T-helper 2 cell treated with Interferon-gamma antibody and Interleukin-4, amounts not matched to agents 5 μg/mL and 100 μg/mL, for 36 hours (primary cell): ENCODE results near the gene VAMP5.
"Not testable (repeated sequence)": the region's sequence is repeated elsewhere in the genome, so short reads cannot be mapped to it uniquely, and the experiment has no call there.

Experiments
- DNase-seq: peaks from one replicate; pipeline ENCODE4 v3.0.0; 2021; ENCODE audit warnings: low spot score
- H3K27ac Mint-ChIP-seq: one replicate; pipeline ENCODE4 v1.8.0; 2021; ENCODE audit warnings: mild to moderate bottlenecking, mixed read lengths
- H3K27me3 Mint-ChIP-seq: one replicate; pipeline ENCODE4 v1.8.0; 2021; ENCODE audit warnings: low read depth, mixed read lengths
- H3K36me3 Mint-ChIP-seq: one replicate; pipeline ENCODE4 v1.8.0; 2021; ENCODE audit warnings: low read depth, mixed read lengths
- H3K4me1 Mint-ChIP-seq: one replicate; pipeline ENCODE4 v1.8.0; 2021; ENCODE audit warnings: low read depth, mixed read lengths
- H3K4me3 Mint-ChIP-seq: one replicate; pipeline ENCODE4 v1.8.0; 2022; ENCODE audit warnings: mild to moderate bottlenecking, moderate library complexity, mixed read lengths
- H3K9me3 Mint-ChIP-seq: one replicate; pipeline ENCODE4 v1.8.0; 2021; ENCODE audit warnings: mixed read lengths

VAMP5 gene

DNA sequence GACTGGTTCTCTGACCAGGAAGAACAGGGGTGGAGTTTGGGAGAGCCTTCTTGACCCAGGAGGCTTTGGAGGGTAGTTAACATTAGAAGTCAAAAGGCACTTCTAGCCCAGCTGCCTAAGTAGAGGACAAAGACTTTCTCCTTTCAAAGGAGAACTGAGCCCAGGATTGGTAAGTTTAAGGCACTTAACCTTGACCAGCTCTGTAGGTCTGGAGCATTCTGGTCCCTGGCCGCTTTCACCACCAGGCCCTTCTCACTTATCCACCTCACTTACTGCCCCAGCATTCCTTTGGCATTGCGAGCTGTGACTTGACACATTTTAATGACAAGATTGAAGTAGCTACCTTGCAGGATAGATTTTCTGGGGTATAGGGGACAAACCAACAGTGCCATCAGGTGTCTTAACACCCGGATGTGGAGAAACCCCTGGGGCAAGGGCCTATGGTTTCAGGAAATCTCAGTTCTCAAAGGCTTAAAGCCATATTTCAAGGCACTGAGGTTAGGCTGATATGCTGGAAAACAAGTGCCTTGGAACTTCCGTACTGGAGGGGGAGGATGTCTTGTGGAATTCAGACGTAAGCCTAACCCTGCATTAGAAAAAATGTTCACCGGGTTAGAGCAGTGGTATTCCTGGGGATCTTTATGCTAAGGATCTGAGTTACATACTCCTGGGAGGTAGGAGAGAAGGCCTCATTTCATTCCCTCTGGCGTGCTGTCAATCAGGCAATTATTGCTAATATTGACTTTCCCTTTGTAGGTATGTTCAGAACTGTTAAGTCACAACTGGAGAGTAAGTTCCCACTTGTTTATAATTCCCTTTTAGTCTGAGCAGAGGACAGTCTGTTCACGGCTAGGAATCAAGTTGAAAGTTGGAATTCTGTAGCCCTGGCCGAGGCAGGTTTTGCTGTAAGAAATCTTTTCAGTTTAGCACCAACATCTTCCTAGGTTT, 23.3 kb downstream of the VAMP5 start:
- Mint-ChIP-seq H3K27ac (no peak overlapping the region), H3K4me3 (no peak overlapping the region), H3K36me3 (peaks cover 27% of the 10 kb centered on the region), H3K4me1 (peaks cover 23% of the 10 kb centered on the region), H3K27me3 (no peaks in the 10 kb centered on the region), H3K9me3 (no peaks in the 10 kb centered on the region)
- DNase-seq: no peak

DNA sequence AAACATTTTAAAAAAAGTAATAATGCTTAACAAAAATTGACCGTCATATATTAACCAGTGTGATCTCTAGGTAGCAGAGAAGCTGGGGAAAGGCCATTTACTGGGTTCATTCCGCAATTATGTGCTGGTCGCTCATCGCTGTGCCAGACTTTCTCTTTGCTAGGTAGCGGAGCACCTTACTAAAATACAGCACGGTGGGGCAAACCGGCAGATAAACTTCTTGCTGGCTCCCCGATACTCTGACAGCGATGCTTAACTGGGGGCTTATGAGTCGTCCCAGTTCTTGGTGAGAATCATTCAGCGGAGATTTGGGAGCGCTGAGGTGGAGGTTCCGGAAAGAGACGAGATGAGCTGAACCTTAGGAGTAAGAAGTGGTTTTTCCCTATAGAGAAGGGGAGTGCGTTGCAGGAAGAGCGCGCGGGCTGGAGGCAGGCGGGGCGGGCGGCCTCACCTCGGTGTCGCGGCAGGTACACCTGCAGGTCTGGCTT, 27.0 kb downstream of the VAMP5 start:
- Mint-ChIP-seq H3K4me1 (peaks cover 15% of the 10 kb centered on the region), H3K27ac (peak overlapping the region; percentile 88), H3K36me3 (peaks cover 23% of the 10 kb centered on the region), H3K4me3 (peak overlapping the region; percentile 97), H3K27me3 (no peaks in the 10 kb centered on the region), H3K9me3 (no peaks in the 10 kb centered on the region)
- no peak for DNase-seq

DNA sequence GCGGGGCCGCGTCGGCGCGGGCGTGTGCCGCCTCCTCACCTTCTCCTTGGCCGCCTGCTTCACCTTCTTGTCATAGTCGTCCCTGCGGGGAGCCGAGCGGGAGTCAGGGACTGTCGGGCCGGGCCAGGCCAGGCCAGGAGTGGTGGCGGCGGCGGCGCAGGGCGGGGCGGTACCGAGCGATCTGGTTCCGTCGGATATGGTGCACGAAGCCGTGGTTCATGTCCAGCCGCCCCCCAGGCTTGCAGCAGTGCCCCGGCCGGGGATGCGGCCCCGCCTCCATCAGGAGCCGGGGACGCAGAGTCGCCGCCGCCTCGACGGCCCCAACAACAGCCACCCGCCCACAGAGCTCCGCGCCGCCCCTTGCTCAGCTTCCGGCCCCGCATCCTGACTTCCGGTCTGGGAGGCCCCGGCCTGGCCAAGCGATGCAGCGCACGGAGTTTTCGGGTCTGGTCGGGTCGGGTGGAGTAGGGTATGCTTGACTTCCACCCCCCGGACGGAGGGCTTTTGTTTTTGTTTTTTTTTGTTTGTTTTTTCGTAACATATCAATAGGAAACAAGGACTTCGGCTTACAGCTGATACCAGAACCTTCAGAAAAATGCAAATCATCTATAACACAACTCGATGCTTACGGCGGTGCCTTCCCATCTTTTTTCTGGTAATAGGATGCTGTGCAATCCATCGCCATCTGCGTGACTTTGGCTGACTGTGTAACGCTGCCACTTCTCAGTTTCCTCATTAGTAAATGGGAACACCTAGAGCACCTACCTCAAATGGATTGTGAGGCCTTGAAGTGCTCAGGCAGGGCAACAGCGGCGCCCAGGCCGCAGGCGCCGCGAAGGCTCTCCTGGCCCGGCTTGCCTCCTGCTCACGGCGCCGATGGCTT, 27.7 kb downstream of the VAMP5 start, which contains the start of gene C2orf68:
Gene C2orf68, minus strand, starts transcription at position 362 of the 883 bp plus-strand sequence. Its CDS starts 82 bp downstream, at position 280.
- H3K27me3 Mint-ChIP-seq: no peaks in the 10 kb centered on the region
- H3K4me3 Mint-ChIP-seq: peak within 1 kb of the TSS; percentile 97
- peaks cover 15% of the 10 kb centered on the region for H3K4me1 Mint-ChIP-seq
- H3K36me3 Mint-ChIP-seq: peaks cover 23% of the 10 kb centered on the region
- H3K27ac Mint-ChIP-seq: peak within 1 kb of the TSS; percentile 89
- H3K9me3 Mint-ChIP-seq: no peaks in the 10 kb centered on the region
- DNase-seq: peak; percentile 92

DNA sequence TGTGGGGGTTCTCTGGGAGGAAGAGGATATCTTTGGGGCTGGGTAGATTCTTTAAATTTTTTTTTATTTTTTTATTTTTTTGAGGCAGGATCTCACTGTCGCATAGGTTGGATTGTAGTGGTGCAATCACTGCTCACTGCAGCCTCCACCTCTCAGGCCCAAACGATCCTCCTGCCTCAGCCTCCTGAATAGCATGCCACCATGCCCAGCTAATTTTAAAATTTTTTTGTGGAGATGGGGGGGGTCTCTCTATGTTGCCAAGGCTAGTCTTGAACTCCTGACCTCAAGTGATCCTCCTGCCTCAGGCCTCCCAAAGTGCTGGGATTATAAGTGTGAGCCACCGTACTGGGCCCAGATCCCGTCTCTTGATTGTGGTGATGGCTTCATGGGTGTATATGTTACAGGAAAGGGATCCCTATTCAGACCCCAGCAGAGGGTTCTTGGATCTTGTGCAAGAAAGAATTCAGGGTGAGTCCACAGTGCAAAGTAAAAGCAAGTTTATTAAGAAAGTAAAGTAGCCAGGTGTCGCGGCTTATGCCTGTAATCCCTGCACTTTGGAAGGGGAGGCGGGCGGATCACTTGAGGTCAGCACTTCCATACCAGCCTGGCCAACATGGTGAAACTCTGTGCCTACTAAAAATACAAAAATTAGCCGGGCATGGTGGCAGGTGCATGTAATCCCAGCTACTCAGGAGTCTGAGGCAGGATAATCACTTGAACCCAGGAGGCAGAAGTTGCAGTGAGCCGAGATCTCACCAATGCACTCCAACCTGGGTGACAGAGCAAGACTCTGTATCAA, 29.7 kb downstream of the VAMP5 start:
- Mint-ChIP-seq H3K36me3 (peaks cover 24% of the 10 kb centered on the region), H3K4me3 (no peak overlapping the region)
- no peak for DNase-seq

DNA sequence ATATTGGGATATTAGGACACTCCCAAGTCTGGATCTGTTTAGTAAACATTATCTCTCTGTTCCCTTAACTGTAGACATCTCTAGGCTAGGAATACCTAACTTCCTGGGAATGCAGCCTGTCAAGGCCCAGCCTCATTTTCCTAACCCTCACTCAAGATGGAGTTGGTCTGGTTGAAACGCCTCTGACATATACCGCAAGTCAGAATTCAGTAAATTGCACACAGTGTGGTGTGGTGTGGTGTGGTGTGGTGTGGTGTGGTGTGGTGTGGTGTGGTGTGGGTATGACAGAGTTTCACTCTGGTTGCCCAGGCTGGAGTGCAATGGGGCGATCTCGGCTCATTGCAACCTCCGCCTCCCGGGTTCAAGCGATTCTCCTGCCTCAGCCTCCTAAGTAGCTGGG, 30.5 kb downstream of the VAMP5 start:
- H3K27ac Mint-ChIP-seq, DNase-seq, H3K9me3 Mint-ChIP-seq, H3K4me3 Mint-ChIP-seq, H3K27me3 Mint-ChIP-seq: not testable (repeated sequence)
- Mint-ChIP-seq H3K36me3 (peaks cover 25% of the 10 kb centered on the region), H3K4me1 (peaks cover 18% of the 10 kb centered on the region)

More for the DNA sequence above, 29.7 kb downstream of the VAMP5 start:
- peaks cover 21% of the 10 kb centered on the region for H3K4me1 Mint-ChIP-seq
- H3K27me3 Mint-ChIP-seq: no peaks in the 10 kb centered on the region
- no peaks in the 10 kb centered on the region for H3K9me3 Mint-ChIP-seq
- H3K27ac Mint-ChIP-seq: no peak overlapping the region

DNA sequence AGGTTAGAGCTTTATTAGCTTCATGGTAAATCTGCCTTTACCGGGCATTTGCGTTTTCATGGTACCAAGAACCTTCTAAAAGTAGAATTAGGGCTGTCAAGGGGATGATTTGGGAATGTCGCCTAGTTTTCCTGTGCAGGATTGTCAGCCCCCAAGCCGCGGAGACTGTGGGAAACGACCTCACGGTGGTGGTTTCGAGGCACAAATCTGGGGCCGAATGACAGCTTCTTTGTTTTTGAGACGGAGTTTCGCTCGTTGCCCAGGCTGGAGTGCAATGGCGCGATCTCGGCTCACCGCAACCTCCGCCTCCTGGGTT, 31.1 kb downstream of the VAMP5 start:
- H3K27me3 Mint-ChIP-seq: no peaks in the 10 kb centered on the region
- peak overlapping the region; percentile 95 for H3K4me3 Mint-ChIP-seq
- H3K36me3 Mint-ChIP-seq: peaks cover 21% of the 10 kb centered on the region
- no peak for DNase-seq
- H3K27ac Mint-ChIP-seq: no peak overlapping the region
- no peaks in the 10 kb centered on the region for H3K9me3 Mint-ChIP-seq
- peaks cover 15% of the 10 kb centered on the region for H3K4me1 Mint-ChIP-seq

DNA sequence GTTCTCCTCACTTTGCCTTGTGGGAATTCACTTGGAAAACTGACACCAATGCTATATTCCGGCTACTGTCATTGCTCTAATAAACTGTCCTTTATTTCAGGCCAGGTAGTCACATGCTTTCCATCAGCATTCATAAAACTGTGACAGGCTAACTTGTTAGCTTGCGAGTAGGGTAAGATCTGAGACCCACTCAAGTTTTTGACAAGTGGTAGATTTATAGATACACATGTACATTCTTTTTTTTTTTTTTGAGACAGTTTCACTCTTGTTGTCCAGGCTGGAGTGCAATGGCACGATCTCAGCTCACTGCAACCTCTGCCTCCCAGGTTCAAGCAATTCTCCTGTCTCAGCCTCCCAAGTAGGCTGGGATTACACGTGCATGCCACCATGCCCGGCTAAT, 33.5 kb downstream of the VAMP5 start:
- Mint-ChIP-seq H3K4me3 (peak overlapping the region; percentile 95), H3K36me3 (peaks cover 29% of the 10 kb centered on the region), H3K4me1 (peaks cover 10% of the 10 kb centered on the region)
- not testable (repeated sequence) for H3K27ac Mint-ChIP-seq, H3K27me3 Mint-ChIP-seq, H3K9me3 Mint-ChIP-seq, DNase-seq

DNA sequence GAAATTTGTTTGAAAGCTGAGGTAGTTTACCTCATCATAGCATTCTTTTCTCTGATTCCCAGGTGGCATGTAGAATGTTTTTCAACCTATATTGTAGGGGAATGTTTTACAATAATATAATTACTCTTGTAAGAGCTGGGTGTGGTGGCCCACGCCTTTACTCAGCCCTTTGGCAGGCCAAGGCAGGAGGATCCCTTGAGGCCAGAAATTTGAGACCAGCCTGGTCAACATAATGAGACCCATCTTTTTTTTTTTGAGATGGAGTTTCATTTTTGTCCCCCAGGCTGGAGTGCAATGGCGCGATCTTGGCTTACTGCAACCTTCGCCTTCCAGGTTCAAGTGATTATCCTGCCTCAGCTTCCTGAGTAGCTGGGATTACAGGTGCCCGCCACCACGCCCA, 35.4 kb downstream of the VAMP5 start:
- DNase-seq: no peak
- peaks cover 12% of the 10 kb centered on the region for H3K4me1 Mint-ChIP-seq
- no peaks in the 10 kb centered on the region for H3K27me3 Mint-ChIP-seq
- no peak overlapping the region for H3K4me3 Mint-ChIP-seq
- H3K36me3 Mint-ChIP-seq: peaks cover 45% of the 10 kb centered on the region
- H3K9me3 Mint-ChIP-seq: no peaks in the 10 kb centered on the region
- H3K27ac Mint-ChIP-seq: no peak overlapping the region

DNA sequence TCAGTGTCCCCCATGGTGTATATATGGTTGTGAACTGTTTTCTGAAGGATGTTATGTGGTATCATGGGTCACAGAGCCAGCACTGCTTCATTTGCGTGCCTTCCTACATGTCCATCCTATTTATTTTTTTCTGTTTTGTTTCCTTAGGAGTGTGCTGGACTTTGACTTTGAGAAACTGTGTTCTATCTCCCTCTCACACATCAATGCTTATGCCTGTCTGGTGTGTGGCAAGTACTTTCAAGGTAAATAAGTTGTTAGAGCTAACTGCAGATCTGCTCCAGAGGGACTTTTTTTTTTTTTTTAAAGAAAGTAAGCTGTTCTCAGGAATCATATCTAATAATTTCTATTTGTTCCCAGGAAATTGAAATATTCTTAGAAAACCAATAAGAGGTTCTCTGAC, 37.1 kb downstream of the VAMP5 start:
- Mint-ChIP-seq H3K27me3 (no peaks in the 10 kb centered on the region), H3K4me1 (peaks cover 12% of the 10 kb centered on the region), H3K27ac (no peak overlapping the region), H3K4me3 (no peak overlapping the region), H3K9me3 (no peaks in the 10 kb centered on the region), H3K36me3 (peaks cover 56% of the 10 kb centered on the region)
- DNase-seq: no peak

DNA sequence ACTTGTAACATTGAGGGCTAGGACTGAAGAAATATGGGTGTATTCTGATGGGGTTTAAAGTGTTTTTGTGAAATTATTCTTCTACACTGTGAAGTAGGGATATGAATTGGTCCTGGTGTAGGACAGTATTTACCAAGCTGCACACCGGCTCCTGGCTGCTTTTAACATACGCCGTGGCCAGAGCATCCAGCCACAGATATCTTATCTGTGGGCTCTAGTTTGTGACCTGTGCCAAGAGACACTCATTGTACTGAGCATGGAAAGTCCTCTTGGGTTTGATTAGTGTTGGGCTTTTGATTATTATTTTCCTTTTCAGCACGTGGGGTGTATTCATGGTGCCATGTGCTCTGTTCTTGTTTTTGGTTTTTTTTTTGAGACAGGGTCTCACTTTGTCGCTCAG, 39.8 kb downstream of the VAMP5 start:
- Mint-ChIP-seq H3K36me3 (peaks cover 59% of the 10 kb centered on the region), H3K9me3 (no peaks in the 10 kb centered on the region), H3K4me3 (no peak overlapping the region), H3K27ac (no peak overlapping the region), H3K27me3 (no peaks in the 10 kb centered on the region), H3K4me1 (peaks cover 11% of the 10 kb centered on the region)
- no peak for DNase-seq

DNA sequence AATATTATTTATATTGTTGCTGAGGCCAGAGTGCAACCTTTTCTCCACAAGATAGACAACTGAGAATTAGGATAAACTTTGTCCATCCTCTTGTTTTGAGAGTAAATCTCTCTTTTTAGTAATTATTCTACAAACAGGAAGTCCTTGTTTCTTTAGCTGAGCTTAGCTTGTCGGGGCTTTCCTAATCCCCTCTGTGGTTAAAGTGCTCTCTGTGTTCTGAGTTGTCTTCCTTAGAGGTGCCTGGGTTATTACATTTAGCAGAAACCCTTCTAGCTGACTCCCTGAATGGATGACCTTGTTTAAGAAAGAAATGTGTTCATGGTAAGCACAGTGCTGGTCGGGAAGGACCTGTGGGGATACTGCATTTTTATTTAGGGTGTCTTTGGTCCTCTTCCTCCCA, 44.4 kb downstream of the VAMP5 start:
- no peak for DNase-seq
- Mint-ChIP-seq H3K4me3 (no peak overlapping the region), H3K36me3 (peaks cover 66% of the 10 kb centered on the region), H3K4me1 (peaks cover 9% of the 10 kb centered on the region), H3K27ac (no peak overlapping the region), H3K9me3 (no peaks in the 10 kb centered on the region), H3K27me3 (no peaks in the 10 kb centered on the region)

DNA sequence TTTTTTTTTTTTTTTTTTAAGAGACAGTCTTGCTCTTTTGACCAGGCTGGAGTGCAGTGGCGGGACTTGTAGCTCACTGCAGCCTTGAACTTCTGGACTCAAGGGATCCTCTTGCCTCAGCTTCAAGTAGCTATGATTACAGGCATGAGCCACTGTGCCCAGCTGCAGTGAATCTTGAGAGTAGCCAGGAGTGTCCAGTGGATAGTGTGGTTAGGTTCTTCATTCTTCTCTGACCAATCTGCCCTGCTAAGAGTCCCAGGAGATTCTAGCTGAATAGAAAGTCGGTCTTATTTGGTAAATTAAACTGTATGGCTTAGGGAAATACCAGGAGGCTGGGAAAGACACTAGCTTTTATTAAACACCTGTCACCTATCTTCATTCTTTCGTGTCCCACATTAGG, 47.1 kb downstream of the VAMP5 start:
- H3K4me1 Mint-ChIP-seq: peaks cover 10% of the 10 kb centered on the region
- H3K27me3 Mint-ChIP-seq: no peaks in the 10 kb centered on the region
- DNase-seq: no peak
- no peak overlapping the region for H3K4me3 Mint-ChIP-seq
- no peaks in the 10 kb centered on the region for H3K9me3 Mint-ChIP-seq
- H3K36me3 Mint-ChIP-seq: peaks cover 61% of the 10 kb centered on the region
- H3K27ac Mint-ChIP-seq: no peak overlapping the region

DNA sequence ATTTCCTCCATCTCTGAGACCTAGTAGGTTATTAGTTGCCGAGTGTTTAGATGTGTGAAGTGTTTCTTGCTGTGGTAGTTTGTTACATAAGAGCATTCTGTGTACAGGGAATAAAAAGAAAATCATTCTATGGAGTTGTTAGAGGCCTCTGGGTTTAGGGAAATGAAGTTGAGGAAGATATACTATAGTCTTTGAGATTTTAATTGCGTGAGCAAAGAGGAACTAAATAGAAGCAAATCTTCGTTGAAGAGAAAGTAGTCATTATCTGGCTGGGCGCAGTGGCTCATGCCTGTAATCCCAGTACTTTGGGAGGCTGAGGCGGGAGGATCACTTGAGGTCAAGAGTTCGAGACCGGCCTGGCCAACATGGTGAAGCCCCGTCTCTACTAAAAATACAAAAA, 50.8 kb downstream of the VAMP5 start:
- peaks cover 6% of the 10 kb centered on the region for H3K4me1 Mint-ChIP-seq
- no peak overlapping the region for H3K4me3 Mint-ChIP-seq
- H3K27ac Mint-ChIP-seq: no peak overlapping the region
- H3K9me3 Mint-ChIP-seq: no peaks in the 10 kb centered on the region
- no peaks in the 10 kb centered on the region for H3K27me3 Mint-ChIP-seq
- DNase-seq: no peak
- H3K36me3 Mint-ChIP-seq: peaks cover 65% of the 10 kb centered on the region
